ENCODE data around the gene TTPAL. TPM values are rescaled to one million over a fixed set of nuclear protein-coding genes. Genes with fewer than 3 reads are reported as not detected.

Gene TTPAL
- total and polyA plus RNA-seq, 2 of the 4 experiments (the other 2 are of a cell fraction) = 8.2 to 18.1 TPM

DNA sequence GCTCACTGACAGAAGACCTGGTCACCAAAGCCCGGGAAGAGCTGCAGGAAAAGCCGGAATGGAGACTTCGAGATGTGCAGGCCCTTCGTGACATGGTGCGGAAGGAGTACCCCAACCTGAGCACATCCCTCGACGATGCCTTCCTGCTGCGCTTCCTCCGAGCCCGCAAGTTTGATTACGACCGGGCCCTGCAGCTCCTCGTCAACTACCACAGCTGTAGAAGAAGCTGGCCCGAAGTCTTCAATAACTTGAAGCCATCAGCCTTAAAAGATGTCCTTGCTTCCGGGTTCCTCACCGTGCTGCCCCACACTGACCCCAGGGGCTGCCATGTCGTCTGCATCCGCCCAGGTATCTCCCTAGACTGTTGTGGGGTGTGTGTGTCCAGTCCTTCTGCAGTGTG, 4.4 kb downstream of the TTPAL start:
- Histone ChIP-seq H3K4me1 (ENCODE audit: control insufficient read depth, insufficient read depth, low read length) (peaks cover 4% of the 10 kb centered on the region; the same call in 1 of the 2 replicates), H4K20me1 (ENCODE audit: insufficient read depth, low read length) (no peaks in the 10 kb centered on the region; the same call in 1 of the 2 replicates), H3K27ac (ENCODE audit: insufficient read depth, low read length) (no peak overlapping the region), H3K79me1 (ENCODE audit: low read depth in 1 of 2, low read length in 2 of 2) (peaks cover 27 to 54% of the 10 kb centered on the region in 2 experiments), H2BK5ac (ENCODE audit: low read depth, low read length, poor library complexity, severe bottlenecking) (no peak overlapping the region), H3K9me1 (ENCODE audit: insufficient read depth, low read length) (peaks cover 11% of the 10 kb centered on the region; the same call in 1 of the 2 replicates), H3K18ac (ENCODE audit: low read depth, low read length) (no peak overlapping the region), H3K36me3 (ENCODE audit: control insufficient read depth, insufficient read depth, low read length) (peaks cover 28% of the 10 kb centered on the region), H2AK9ac (replicated peaks; ENCODE audit: low read depth, low read length, poor library complexity) (peak overlapping the region; percentile 31), H3K27me3 (ENCODE audit: control insufficient read depth, insufficient read depth, low read length) (no peaks in the 10 kb centered on the region), H4K5ac (ENCODE audit: low read depth, low read length) (no peak overlapping the region), H3K9me3 (ENCODE audit: control insufficient read depth, insufficient read depth, low read length) (no peaks in the 10 kb centered on the region), H2BK15ac (ENCODE audit: low read depth, low read length) (no peak overlapping the region), H2BK120ac (ENCODE audit: low read depth, low read length) (no peak overlapping the region), H3K9ac (ENCODE audit: low read depth, low read length) (no peak overlapping the region), H3K4ac (ENCODE audit: low read depth, low read length) (no peak overlapping the region), H3K4me2 (ENCODE audit: low read depth, low read length) (no peak overlapping the region), H3K14ac (replicated peaks; ENCODE audit: low read depth, low read length) (no peak overlapping the region), H3K56ac (ENCODE audit: extremely low read depth, insufficient read depth, low read length) (no peak overlapping the region), H3K23ac (ENCODE audit: low read depth, low read length) (no peak overlapping the region), H3K4me3 (ENCODE audit: insufficient read depth, low read depth, low read length) (no peak overlapping the region), H2AFZ (replicated peaks; ENCODE audit: low read length, poor library complexity) (no peak overlapping the region), H4K91ac (ENCODE audit: insufficient read depth, low read depth, low read length) (no peak overlapping the region), H2BK20ac (ENCODE audit: low read depth, low read length) (no peak overlapping the region), H4K8ac (ENCODE audit: low read depth in 2 of 2, low read length in 2 of 2) (no peak overlapping the region), H2AK5ac (ENCODE audit: low read depth, low read length) (no peak overlapping the region)
- intact Hi-C loops (cut with micrococcal nuclease) (no loop called here), in situ Hi-C loops (cut with MboI; ENCODE audit: low sequenced_read_pairs) (loop anchor here (25.0 kb wide), 1 partner anchor 1307 kb away; the partner anchor contains the start of genes DNTTIP1 and WFDC3), dilution Hi-C loops (cut with HindIII; ENCODE audit: low sequenced_read_pairs, unreplicated experiment) (no loop called here)
- POLR2A ChIA-PET (ENCODE audit: unreplicated experiment) = no interaction called here
- BruUV-seq (replicated peaks) = no TSS peak
- DNase-seq = no peak
- no peak for ATAC-seq (ENCODE audit: low read depth)
- 93% methylated on average over 11 of the region's 18 CpGs; no CpG with 5 or more reads in 1 of the 2 experiments for WGBS, 2 experiments (ENCODE audit: extremely low coverage in 2 of 2, insufficient read length in 1 of 2)
- CTCF ChIA-PET = interaction anchor here (0.6 kb wide), 1 partner anchor 93 kb away, joined by 3 read pairs; no protein-coding TSS in a partner anchor
- TF ChIP-seq POLR2A (IDR thresholded peaks at IDR 0.05; ENCODE audit: low read depth, low read length) = no peak
- no peak for TF ChIP-seq CEBPB (IDR thresholded peaks at IDR 0.05; ENCODE audit: low read depth, low read length)
- TF ChIP-seq MXI1 (IDR thresholded peaks at IDR 0.05; ENCODE audit: borderline replicate concordance, low read depth, low read length) = no peak
- no peak for TF ChIP-seq FOS (IDR thresholded peaks at IDR 0.05; ENCODE audit: low read depth, low read length)
- no peak for TF ChIP-seq RAD21 (IDR thresholded peaks at IDR 0.05; ENCODE audit: low read length)
- TF ChIP-seq SMC3 (IDR thresholded peaks at IDR 0.05; ENCODE audit: low read depth, low read length) = no peak
- TF ChIP-seq CHD1 (IDR thresholded peaks at IDR 0.05; ENCODE audit: low read depth, low read length) = no peak
- no peak for TF ChIP-seq RCOR1 (IDR thresholded peaks at IDR 0.05; ENCODE audit: insufficient replicate concordance, low read length)
- no peak for TF ChIP-seq NFE2L2 (IDR thresholded peaks at IDR 0.05; ENCODE audit: low read depth, low read length)
- TF ChIP-seq BHLHE40 (IDR thresholded peaks at IDR 0.05; ENCODE audit: low read depth, low read length) = no peak
- no peak for TF ChIP-seq MAFK (IDR thresholded peaks at IDR 0.05; ENCODE audit: low read depth, low read length)
- no peak for TF ChIP-seq USF2 (IDR thresholded peaks at IDR 0.05; ENCODE audit: low read depth, low read length)
- TF ChIP-seq ELK1 (IDR thresholded peaks at IDR 0.05; ENCODE audit: borderline replicate concordance, low read depth, low read length) = no peak
- TF ChIP-seq RFX5 (IDR thresholded peaks at IDR 0.05; ENCODE audit: low read depth, low read length) = no peak

Measured in IMR-90 (cell line).